ENCODE data around the gene LMO1. TPM values are rescaled to one million over a fixed set of nuclear protein-coding genes. Genes with fewer than 3 reads are reported as not detected.
A peak's percentile ranks its signal among the peaks of the same experiment; 100 is the strongest.

Gene LMO1
- total and polyA plus RNA-seq, 9 of the 15 experiments (the other 6 are each of a cell fraction or from before 2014, with no cell fraction given), result not detected

DNA sequence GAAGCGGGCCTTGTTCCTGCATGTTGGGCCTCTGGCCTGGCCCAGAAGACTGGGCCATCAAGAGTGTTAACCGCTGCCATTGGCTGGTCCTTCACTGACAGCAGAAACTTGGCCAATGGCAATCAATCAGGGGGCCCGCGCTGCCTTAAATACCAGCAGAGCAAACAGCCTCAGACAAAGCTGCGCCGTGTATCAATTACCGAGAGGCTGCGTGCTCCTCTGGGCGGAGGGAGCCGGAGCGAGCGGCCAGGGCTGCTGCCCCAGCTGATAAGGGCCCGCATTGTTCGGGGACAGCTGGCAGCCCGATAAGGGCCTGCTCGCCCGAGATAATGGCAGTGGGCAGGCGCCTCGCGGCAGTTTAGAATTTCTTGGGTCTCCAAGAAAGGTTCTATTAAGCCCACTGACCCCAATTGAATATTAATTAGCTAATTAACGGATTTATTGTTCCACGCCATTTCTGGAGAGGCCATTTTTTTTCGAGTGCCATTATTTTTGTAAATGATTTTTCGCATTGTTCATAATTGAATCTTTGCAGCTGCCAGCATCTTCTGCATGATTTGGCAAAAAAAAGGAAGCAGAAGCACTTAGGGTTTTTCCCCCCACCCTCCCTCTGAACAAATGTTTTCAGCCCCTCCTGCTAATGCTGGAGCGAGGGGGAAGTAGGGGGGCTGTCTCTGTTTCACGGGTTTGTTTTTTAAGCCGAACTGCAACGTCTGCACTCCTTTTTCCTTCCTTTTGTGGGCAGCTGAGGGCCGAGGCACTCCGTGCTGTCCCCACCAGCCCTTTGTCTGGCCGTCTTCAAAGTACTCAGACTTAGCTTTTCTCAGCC, 57.2 kb downstream of the LMO1 start (continued):
- TF ChIP-seq CHCHD3 (CRISPR knock-in tag; IDR thresholded peaks at IDR 0.05), result no peak
- TF ChIP-seq, protein P1, sequence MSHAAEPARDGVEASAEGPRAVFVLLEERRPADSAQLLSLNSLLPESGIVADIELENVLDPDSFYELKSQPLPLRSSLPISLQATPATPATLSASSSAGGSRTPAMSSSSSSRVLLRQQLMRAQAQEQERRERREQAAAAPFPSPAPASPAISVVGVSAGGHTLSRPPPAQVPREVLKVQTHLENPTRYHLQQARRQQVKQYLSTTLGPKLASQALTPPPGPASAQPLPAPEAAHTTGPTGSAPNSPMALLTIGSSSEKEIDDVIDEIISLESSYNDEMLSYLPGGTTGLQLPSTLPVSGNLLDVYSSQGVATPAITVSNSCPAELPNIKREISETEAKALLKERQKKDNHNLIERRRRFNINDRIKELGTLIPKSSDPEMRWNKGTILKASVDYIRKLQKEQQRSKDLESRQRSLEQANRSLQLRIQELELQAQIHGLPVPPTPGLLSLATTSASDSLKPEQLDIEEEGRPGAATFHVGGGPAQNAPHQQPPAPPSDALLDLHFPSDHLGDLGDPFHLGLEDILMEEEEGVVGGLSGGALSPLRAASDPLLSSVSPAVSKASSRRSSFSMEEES (CRISPR knock-in tag; IDR thresholded peaks at IDR 0.05), result no peak
- TF ChIP-seq FOXA3 (CRISPR knock-in tag; conservative IDR thresholded peaks at IDR 0.05 in 1 of 2, IDR thresholded peaks at IDR 0.05 in 1 of 2), result no peak
- TF ChIP-seq, protein P2, sequence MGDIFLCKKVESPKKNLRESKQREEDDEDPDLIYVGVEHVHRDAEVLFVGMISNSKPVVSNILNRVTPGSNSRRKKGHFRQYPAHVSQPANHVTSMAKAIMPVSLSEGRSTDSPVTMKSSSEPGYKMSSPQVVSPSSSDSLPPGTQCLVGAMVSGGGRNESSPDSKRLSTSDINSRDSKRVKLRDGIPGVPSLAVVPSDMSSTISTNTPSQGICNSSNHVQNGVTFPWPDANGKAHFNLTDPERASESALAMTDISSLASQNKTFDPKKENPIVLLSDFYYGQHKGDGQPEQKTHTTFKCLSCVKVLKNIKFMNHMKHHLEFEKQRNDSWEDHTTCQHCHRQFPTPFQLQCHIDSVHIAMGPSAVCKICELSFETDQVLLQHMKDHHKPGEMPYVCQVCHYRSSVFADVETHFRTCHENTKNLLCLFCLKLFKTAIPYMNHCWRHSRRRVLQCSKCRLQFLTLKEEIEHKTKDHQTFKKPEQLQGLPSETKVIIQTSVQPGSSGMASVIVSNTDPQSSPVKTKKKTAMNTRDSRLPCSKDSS (IDR thresholded peaks at IDR 0.05; ENCODE audit: low read depth, partially characterized antibody), result no peak
- no peak for TF ChIP-seq PURB (CRISPR knock-in tag; IDR thresholded peaks at IDR 0.05; ENCODE audit: low read depth)
- TF ChIP-seq, protein P3, sequence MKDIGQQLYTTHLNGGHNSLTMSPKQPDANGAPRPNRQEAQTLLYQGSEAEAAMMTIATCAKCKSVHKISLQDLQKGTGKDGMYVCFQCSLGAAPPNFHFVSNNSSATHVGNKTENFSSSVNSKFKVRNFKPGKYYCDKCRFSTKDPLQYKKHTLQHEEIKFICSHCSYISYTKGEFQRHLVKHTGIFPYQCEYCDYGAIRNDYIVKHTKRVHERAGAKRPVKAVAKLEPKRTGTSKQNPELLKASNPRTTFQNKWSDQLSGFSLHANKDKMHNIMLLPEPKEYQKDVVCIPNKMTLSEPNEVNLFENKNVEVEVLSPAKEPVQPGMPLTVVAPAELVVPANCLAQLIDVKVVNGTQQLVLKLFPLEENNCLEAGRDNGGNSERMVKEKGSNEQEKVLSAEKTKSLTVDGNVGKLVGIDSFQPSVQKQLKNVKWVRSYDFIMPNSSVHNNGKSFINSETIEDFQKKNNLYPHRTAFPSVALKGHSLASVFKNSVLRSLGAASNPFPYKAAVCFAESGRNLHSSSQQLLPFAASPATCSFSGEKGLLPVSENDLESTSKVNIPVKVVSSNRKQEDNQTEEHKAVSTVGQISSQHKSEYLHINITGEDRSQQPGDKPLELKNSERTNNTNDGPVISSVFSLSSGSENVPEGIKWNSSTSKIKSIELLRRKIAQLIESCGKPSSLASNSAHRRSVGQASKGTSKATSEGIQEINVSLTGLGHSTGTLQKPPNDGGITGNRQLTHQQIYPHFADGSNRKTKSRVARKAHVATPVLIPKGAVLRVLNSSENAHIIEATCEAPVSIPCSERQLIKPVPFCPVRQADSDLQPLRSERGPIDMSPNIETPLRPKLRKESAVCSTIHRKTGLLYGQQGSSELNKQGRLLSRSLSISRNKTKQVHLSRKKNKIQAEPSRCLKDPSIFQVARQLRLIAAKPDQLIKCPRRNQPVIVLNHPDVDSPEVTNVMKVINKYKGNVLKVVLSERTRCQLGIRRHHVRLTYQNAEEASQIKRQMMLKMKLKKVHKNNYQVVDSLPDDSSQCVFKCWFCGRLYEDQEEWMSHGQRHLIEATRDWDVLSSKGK (CRISPR knock-in tag; IDR thresholded peaks at IDR 0.05), result no peak
- TF ChIP-seq OTX1 (CRISPR knock-in tag; IDR thresholded peaks at IDR 0.05), result 0 out of 2 replicates have a peak, but pooled peaks have one; percentile 26
- no peak for TF ChIP-seq CHD1 (IDR thresholded peaks at IDR 0.05; ENCODE audit: low read length)
- TF ChIP-seq NCOA1 (IDR thresholded peaks at IDR 0.05; ENCODE audit: low read depth), result peak; percentile 61; the same call in 1 of the 2 replicates
- peak; percentile 92 for TF ChIP-seq ZNF766 (CRISPR knock-in tag; conservative IDR thresholded peaks at IDR 0.05)
- TF ChIP-seq HCFC1 (IDR thresholded peaks at IDR 0.05; ENCODE audit: low read depth, low read length), result no peak
- TF ChIP-seq ZC3H4 (CRISPR knock-in tag; IDR thresholded peaks at IDR 0.05; ENCODE audit: borderline replicate concordance), result no peak
- TF ChIP-seq, protein P4, sequence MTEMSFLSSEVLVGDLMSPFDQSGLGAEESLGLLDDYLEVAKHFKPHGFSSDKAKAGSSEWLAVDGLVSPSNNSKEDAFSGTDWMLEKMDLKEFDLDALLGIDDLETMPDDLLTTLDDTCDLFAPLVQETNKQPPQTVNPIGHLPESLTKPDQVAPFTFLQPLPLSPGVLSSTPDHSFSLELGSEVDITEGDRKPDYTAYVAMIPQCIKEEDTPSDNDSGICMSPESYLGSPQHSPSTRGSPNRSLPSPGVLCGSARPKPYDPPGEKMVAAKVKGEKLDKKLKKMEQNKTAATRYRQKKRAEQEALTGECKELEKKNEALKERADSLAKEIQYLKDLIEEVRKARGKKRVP (CRISPR knock-in tag; IDR thresholded peaks at IDR 0.05), result peak; percentile 83
- no peak for TF ChIP-seq SP2 (IDR thresholded peaks at IDR 0.05; ENCODE audit: extremely low read depth, low read depth, low read length, poor library complexity, severe bottlenecking)
- TF ChIP-seq FIP1L1 (IDR thresholded peaks at IDR 0.05; ENCODE audit: low read depth, low read length, poor library complexity, severe bottlenecking), result no peak
- TF ChIP-seq, protein P5, sequence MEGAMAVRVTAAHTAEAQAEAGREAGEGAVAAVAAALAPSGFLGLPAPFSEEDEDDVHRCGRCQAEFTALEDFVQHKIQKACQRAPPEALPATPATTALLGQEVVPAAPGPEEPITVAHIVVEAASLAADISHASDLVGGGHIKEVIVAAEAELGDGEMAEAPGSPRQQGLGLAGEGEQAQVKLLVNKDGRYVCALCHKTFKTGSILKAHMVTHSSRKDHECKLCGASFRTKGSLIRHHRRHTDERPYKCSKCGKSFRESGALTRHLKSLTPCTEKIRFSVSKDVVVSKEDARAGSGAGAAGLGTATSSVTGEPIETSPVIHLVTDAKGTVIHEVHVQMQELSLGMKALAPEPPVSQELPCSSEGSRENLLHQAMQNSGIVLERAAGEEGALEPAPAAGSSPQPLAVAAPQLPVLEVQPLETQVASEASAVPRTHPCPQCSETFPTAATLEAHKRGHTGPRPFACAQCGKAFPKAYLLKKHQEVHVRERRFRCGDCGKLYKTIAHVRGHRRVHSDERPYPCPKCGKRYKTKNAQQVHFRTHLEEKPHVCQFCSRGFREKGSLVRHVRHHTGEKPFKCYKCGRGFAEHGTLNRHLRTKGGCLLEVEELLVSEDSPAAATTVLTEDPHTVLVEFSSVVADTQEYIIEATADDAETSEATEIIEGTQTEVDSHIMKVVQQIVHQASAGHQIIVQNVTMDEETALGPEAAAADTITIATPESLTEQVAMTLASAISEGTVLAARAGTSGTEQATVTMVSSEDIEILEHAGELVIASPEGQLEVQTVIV (CRISPR knock-in tag; IDR thresholded peaks at IDR 0.05; ENCODE audit: borderline replicate concordance), result no peak
